ENCODE data around the gene LPAR1.
A peak's percentile ranks its signal among the peaks of the same experiment; 100 is the strongest.

Gene LPAR1

DNA sequence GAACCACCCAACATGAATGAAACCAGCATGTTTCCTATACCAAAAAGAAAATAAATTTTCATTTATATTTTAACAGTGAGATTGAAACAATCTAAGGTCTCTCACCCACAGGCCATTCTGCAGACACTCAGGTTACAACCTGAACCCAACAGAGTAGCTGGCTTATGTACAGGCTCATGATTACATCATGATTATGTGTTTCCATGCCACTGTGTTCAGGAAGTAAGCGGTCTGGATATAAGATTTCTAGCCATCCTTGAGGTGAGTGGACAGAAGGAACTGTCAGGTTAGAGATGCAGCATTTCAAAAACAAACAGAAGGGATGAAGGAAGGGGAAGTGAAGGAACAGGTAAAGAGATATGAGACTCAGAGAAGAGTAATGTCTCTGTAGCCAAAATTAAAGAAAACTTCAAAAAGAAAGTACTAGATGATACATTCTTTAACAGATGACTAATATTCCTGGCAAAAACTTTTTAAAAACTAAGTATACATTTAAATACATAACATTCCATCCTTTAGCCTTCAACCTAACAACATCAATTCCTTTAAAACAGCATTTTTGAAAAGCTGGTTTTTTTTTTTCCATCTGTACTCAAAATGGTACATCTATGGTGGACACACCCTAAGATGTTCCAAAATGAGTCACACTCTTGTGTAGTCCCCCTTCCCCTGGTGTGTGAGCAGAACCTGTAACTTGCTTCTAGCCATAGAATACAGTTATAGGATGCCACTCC, 119.8 kb downstream of the LPAR1 start:
- no peak for DNase-seq (ENCODE audit: low spot score)

DNA sequence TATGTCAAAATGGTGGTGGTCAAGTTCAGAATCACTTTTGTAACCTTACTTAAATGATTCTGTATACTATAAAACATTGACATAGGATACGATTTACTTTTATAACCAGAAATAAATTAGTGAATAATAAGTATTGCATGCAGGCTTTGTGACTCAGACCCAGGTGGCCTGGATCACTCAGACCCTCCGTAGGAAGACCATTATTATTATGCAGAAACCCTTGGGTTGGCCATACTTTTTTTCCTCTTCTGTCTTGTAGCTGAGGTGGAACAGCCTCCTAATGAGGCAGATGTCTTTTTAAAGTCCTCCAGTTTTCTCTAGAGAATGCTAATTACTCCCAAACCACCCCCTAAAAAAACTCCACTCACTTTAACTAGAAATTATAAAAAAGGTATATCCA, 121.9 kb downstream of the LPAR1 start:
- no peak for DNase-seq (ENCODE audit: low spot score)

DNA sequence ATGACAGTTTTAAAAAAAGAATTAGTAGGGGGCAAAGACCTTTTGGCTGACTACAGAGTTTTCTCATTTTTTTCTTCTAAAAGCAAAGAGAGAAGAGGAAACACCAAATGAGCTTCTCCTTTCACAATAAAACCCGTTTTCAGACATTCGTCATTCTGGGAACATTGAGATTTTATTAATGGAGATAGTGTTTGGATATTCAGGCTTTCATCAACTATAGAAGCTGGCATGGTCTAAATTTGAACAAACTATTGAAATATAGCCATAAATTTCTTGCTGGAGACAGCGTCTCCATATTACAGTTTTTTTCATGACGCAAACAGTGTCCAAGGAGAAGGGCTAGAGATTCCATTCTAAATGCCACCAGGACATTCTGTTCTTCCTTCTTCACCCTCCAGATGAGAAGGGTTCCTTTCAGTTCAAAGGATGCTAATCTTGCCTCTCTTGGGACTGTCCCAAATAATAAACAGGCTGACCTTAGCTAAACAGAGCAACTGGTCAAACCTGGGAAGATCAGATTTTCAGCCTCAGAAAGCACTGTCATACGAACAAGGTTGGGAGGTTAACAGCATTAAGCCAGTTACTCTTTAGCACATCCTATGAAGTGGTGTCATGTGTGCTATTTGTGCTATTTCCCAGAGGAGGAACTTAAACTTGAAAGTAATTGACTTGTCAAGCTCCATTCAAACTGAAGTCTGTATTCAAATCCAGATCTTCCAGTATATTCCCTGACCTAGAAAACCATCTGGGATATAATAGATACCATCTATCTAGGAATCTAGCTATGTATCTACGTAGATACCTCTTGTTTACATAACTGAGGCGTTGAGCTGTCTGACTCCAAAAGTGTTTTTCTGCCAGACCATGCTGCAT, 125.6 kb downstream of the LPAR1 start:
- no peak for DNase-seq (ENCODE audit: low spot score)

DNA sequence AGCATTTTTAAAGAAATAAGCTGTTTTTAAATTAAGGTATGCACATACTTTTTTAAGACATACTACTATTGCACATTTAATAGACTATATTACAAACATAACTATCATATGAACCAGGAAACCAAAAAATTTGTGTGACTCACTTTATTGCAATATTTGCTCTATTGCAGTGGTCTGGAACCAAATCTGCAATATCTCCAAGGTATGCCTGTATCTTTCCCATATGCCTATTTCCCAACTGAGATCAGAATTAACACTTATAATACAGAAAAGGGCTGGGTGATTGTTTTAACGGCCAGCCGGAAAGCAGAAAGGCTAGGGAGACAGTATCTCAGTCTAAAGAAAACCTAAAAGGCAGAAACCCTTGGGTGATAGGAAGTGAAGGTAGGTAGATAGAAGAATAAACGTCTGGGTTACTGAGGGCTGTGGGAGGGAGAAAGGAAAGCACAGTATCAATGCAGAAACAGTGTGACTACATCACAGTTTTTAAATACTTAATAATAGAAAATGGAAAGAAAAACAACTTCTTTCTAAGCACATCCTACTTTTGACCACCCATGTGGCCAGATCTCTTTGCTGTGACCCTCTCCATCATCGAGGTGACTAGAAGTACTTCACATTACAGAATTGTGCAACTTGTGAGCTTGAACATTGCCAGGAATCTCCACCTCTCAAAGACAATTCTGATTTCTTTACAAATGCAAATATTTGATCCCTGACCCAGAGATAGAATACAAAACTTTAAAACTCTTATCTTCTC, 126.4 kb downstream of the LPAR1 start:
- no peak for DNase-seq (ENCODE audit: low spot score)

DNA sequence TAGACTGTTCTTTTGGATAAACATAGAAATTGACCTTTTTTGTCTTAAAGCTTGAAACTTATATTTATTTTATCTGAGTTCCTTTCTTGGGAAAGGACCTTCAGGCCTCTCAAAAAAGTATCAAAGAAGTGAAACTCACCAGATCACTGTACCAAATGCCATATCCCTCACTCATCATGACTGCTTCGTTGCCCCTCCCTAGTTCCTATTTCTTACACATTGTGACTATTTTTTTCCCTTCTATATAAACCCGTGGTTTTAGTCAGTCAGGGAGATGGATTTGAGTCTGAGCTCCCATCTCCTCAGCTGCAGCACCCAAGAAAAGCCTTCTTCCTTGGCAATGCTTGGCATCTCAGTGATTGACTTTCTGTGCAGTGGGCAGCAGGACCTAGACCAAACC, 129.4 kb downstream of the LPAR1 start:
- DNase-seq (ENCODE audit: low spot score) = no peak

DNA sequence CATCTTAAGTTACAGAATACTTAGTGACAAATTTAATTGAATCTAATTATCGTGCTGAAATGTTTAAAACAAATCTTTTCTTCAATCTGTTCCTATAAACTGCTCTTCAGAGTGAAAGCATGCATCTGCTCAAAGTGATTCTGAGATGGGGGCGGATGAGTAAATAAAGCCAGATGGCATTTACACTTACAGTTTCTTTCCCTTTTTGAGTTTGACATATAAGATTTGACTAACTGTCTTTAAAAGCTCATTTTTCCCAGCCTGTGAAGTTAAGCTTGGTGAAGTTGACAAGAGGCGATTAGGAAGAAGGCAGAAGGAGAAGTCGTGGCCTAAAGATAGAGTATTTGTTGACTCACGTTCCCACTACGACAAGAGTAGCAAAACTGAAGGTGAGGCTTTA, 137.4 kb downstream of the LPAR1 start:
- DNase-seq (ENCODE audit: low spot score) = peak; percentile 9

DNA sequence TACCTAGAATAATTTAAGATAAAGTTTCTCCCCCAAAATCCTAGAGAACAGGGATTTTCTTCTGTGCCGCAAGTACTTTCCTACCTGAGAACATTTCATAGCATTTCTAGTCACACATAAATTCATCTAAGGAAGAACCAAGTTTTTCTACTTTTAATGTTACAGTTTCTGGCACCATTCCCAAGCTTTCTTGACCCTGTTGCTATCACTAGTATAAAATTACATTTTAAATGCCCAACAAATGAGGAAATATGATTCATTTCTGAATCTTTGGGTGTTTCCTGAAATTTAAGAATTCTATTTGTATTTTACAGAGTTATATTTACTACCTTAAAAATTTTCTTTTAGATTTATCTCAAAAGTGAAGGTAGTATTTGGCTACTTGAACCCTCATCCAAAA, 137.8 kb downstream of the LPAR1 start:
- DNase-seq (ENCODE audit: low spot score) = no peak

DNA sequence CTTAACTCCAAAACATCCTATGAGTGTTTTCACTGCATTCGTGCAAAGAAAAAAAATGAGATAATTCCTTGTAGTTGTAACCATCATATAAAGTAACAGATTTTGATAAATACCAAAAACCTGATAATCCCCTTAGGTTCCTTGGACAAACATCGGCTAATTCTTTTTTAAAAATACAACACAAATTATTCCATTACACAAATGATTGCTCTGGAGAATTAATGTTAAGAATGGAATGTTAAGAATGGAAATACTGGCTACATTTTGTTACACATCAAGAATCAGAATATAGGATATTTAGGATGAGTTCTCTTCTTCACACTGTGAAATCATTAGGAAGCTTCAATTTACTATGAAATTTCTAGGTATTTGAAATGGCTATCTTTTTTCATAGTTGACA, 139.4 kb downstream of the LPAR1 start:
- DNase-seq (ENCODE audit: low spot score) = no peak

DNA sequence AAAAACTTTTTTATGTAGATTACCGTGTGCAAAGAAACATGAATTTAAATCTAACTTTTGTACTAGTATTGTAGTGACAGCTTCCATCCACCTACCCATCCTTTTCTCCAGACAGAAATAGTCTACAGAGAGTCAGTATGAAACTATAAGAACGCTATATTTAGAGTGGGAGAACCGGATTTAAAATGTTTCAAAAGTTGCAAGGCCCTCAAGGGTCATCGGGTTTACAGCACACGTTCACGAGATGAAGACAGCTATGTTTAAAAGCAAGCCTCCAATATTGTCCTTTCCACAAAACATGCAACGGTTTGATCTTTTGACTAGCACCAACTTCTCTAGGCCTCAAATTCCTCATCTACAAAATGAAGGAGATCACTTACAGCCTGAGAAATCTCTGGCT, 139.9 kb downstream of the LPAR1 start:
- DNase-seq (ENCODE audit: low spot score) = no peak

DNA sequence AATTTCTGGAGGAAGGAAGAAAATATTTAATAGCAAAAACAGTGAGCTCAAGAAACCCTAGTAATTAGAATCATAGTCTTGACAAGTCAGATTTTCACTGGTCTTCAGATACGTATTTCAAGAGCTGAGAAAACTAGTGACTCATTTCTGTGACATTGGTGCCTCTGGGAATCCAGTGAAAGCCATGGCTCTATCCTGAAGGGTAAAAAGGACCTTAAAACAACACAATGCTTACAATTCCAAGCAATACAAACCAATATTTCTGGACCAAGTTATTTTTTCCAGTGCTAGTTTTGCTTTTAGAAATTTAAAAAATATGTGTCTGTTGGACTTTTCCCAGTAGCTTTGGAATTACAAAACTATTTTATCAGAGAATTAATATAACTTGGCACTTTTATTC, 140.3 kb downstream of the LPAR1 start:
- no peak for DNase-seq (ENCODE audit: low spot score)

DNA sequence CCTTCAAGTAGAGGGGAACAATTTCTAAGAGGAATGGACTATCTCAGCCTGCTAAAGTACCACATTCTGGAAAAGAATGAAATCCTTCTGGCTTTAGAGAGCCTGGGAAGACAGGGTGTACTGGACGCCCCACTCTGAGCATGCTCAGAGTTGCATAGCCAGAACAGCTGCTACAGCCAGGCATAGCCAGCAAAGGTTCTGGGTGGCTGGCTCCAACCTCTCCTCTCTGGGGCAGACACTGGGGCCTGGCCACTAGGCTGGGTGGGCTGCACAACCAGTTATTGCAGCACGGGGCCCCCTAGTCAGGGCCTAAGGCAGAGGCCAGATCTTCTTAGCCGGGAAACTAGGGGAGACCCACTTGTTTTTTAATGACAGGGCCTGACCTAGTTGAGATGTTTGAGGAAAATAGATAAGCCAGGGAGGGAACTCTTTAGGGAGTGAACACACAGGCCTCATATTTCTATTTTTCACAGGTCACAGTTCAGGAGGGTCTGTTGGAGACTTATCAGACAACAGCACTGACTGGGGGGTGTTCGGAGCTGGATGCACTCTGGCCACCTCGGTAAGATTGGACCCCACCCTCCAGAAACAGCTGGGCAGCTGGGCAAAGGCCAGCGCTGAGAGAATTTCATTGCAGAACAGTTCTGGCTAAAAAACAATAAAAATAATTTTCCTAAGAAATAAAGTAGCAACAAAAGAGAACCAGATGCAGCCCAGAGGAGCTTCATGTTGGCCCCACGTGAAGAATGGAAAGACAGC, 142.9 kb downstream of the LPAR1 start:
- DNase-seq (ENCODE audit: low spot score) = no peak

DNA sequence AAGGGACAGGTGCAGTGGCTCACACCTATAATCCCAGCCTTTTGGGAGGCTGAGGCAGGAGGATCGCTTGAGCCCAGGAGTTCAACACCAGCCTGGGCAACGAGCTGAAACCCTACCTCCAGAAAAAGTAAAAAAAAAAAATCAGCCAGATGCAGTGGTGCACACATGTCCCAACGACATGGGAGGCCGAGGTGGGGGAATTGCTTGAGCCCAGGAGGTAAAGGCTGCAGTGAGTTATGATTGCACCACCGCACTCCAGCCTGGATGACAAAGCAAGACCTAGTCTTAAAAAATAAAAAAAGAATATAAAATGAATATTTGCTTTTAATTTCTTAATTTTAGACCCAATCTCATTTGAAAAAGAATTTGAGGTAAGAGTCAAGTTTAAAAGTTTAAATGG, 143.5 kb downstream of the LPAR1 start:
- no peak for DNase-seq (ENCODE audit: low spot score)

DNA sequence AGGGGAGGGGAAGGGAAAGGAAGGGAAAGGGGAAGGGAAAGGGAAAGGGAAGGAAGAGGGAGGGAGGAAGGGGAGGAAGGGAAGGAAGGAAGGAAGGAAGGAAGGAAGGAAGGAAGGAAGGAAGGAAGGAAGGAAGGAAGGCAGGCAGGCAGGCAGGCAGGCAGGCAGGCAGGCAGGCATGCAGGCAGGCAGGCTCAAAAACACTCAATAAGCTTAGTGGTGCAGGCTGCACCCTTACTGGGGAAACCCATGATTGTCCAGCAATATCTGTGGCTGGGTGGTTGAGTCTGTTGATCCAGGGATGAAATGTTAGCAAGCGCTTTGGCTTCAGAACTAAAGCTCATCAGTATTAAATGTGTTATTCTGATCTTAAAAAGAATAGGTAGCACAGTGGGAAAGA, 145.6 kb downstream of the LPAR1 start:
- no peak for DNase-seq (ENCODE audit: low spot score)

DNA sequence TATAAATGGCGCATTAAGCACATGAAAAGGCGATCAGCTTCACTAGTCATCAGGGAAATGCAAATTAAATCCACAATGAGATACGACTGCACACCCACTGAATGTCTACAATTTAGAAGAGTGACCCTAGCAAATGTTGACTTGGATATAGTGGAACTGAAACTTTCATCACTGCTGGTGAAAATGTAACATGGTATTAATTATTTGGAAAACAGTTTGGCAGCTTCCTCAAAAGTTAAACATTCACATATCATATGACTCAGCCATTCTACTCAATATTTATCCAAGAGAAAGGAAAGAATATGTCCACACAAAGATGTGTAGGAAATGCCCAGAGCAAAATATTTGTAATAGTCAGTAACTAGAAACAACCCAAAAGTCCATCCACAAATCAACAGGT, 146.5 kb downstream of the LPAR1 start:
- no peak for DNase-seq (ENCODE audit: low spot score)

DNA sequence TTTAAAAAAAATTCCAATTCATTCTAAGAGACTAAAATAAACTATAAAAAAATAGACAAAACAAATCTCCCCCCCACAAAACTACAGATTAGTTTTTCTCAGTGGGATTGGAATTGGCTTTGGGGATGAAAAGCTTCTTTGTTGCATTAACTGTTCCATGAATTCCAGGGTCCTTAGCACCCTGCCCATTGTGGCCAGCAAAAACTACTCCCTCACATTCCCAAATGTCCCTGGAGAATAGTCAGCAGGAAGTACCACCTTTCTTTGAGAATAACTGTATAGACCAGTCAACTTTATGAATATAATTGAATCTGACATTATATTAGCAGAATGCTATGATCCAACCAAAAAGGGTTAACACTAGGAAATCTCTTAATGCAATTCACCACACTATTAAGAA, 147.9 kb downstream of the LPAR1 start:
- no peak for DNase-seq (ENCODE audit: low spot score)

DNA sequence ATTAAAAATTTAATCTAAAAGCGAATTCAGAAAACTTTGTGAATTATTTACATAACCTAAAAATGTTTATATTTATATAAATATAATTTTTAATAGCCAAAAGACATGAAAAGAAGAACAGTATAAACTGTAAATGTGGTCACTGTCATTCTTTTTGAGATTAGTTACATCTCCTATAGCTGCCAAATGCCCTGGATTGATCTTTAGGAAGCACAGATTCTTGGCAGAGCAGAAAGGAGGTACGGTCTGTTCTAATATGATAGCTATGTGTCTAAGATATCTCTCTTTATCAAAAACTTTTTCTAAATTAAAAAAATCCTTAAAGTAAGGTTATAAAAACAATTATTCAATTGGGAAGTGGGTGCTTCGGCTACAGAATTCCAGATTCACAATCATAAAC, 151.0 kb downstream of the LPAR1 start:
- no peak for DNase-seq (ENCODE audit: low spot score)

DNA sequence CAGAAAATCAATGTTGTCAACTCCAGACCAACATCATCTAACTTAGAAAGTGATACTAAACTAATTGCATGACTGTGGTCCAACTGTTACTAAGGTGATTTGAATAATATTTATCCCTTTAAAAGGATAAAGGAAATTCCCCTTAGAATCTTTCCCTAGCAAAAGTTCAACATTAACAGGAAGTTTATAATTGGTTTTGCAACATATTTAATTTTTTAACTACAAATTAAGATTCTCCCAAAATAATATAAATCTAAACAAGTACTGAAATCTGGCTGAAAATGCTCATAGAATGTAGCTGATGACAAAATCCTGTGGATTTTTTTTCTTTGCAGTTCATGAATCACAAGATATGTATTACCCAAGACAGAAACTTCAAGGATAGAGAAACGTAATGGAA, 151.4 kb downstream of the LPAR1 start:
- no peak for DNase-seq (ENCODE audit: low spot score)

DNA sequence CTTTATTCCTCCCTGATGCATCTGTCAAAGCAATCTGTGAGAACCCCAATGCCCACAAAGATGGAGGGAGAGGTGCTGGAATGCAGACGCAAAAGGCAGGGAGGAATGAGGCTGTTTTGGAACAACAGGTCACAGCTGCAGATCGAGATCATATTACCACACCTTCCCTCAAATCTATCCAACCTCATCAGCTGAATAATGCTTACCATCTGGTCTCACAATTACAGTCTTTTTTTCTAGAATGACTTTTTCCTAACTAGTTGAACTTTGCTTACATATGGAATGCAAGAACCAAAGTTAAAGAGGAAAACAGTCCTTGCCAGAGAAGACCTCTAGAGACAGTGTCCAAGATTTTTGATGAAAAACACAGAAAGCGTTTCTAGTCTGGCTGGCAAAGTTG, 158.1 kb downstream of the LPAR1 start:
- no peak for DNase-seq (ENCODE audit: low spot score)

DNA sequence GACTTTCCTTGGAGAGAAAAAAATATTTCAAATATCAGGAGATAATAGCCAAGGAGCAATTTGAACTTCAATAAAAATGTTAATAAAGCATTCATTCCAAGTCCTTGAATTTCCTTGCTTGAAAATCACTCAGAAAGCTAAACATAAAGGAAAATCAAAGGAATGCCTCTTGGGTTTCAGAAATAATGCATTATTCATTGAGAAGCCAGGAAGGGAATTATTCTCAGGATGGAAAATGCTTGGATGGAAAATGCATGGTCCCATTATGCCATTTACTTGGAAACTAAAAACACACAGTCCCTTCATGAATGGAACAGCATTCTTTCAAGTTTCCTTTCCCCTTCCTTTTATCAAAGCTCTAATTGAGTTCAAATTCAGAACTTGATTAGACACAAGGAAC, 160.9 kb downstream of the LPAR1 start:
- DNase-seq (ENCODE audit: low spot score) = no peak

DNA sequence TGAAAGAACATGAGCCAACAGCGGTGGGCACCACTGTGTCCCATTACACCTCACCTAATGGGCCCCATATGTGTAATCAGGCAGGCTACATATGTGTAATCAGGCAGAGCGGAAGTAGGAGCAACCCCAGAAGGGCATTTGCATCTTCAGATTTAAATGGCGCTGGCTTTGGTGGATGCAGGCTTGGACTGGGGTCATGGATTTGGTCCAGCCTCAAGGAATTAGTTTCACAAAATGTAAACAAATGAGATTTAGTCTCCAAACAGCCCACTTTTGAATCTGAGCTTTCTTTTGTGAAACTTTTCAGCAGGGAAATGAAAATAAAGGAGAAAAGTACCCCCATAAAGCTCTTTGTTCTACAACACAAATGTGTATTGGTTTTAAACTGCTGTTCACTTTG, 161.3 kb downstream of the LPAR1 start:
- no peak for DNase-seq (ENCODE audit: low spot score)

DNA sequence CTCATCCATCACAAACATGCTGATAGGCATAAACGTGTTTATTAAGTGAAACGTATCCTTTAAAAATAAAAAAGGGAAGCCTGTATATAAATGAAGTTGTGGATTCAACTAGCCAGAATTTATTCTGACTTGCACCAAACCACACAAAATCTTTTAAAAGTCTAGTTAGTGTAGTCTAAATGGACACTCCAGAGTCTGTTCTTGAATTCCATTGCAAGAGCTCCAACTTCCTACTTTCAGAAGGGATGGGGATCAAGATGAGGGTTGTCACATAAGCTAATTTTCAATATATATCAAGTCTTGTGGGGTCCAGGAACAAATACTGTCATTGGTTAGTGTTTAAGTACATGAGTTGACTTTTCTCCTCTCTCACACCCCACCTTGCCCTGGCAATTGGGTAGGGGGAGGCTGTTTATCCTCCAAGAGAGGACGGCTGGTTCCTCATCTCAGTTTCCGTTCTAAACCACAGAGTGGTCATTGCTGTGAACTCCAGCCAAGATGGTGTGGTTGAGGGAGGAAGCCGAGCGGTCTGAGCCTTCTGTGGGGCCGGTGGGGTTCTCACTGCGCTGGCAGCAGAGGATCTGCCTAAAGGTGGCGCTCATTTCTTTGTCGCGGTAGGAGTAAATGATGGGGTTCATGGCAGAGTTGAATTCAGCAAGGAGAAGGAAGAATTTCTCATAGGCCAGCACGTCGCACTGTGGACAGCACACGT, 163.2 kb downstream of the LPAR1 start:
- DNase-seq (ENCODE audit: low spot score) = peak; percentile 81
